HG02763 (cell line): ENCODE data around the gene CHAF1A.

Source experiments
- ATAC-seq: cut with Tn5 transposase; IDR thresholded peaks from one replicate; pipeline ENCODE4 v1.9.1; 2021; ENCODE audit warnings: mild to moderate bottlenecking, moderate library complexity; ENCODE audit not compliant: unreplicated experiment

Gene CHAF1A

GRCh38 chr19:4403005-4403761, 743 bp downstream of the CHAF1A start:
- no peak for ATAC-seq

GRCh38 chr19:4405977-4406376, 3.5 kb downstream of the CHAF1A start:
- no peak for ATAC-seq

GRCh38 chr19:4406626-4407025, 4.2 kb downstream of the CHAF1A start:
- no peak for ATAC-seq

- ATAC-seq = no peak
Measured at GRCh38 chr19:4409123-4409933, 6.9 kb downstream of the CHAF1A start.

- no peak for ATAC-seq
Measured at GRCh38 chr19:4413588-4413987, 11.1 kb downstream of the CHAF1A start.

GRCh38 chr19:4414144-4414799, 11.8 kb downstream of the CHAF1A start:
- no peak for ATAC-seq

GRCh38 chr19:4414800-4415321, 12.4 kb downstream of the CHAF1A start:
- no peak for ATAC-seq

- ATAC-seq = no peak
Measured at GRCh38 chr19:4415352-4415751, 12.9 kb downstream of the CHAF1A start.

GRCh38 chr19:4416268-4416667, 13.8 kb downstream of the CHAF1A start:
- no peak for ATAC-seq

GRCh38 chr19:4423416-4424126, 21.1 kb downstream of the CHAF1A start:
- ATAC-seq = no peak

GRCh38 chr19:4425537-4425936, 23.1 kb downstream of the CHAF1A start:
- ATAC-seq = no peak

GRCh38 chr19:4428326-4428975, 26.0 kb downstream of the CHAF1A start:
- ATAC-seq = no peak

GRCh38 chr19:4429256-4429655, 26.8 kb downstream of the CHAF1A start:
- no peak for ATAC-seq

- ATAC-seq = no peak
Measured at GRCh38 chr19:4429771-4430171, 27.3 kb downstream of the CHAF1A start.

- no peak for ATAC-seq
Measured at GRCh38 chr19:4430760-4431159, 28.3 kb downstream of the CHAF1A start.

GRCh38 chr19:4431296-4431695, 28.9 kb downstream of the CHAF1A start:
- no peak for ATAC-seq

GRCh38 chr19:4431808-4432674, 29.6 kb downstream of the CHAF1A start:
- ATAC-seq = no peak

GRCh38 chr19:4432918-4433506, 30.6 kb downstream of the CHAF1A start:
- ATAC-seq = no peak

GRCh38 chr19:4434391-4434790, 32.0 kb downstream of the CHAF1A start:
- no peak for ATAC-seq
